IMR-90 (cell line): Measurements from ENCODE around the gene PSAP. TPM values are rescaled to one million over a fixed set of nuclear protein-coding genes. Genes with fewer than 3 reads are reported as not detected.

ENCODE experiments used
- ATAC-seq: fragments of 200-7000 bp; cut with Tn5 transposase; 2 replicates; pipeline ENCODE4 v1.9.1; 2020; ENCODE audit warnings: low read depth, mild to moderate bottlenecking, moderate library complexity
- BruUV-seq: library from RNA; stranded (reverse); fragments of 400-500 nt; replicated peaks from 2 replicates; lab custom pipeline; 2021; lab: Mats Ljungman, UMichigan
- CTCF ChIA-PET: fragments of 300-600 bp; formaldehyde crosslinking; extraction: SDS; loops from one replicate; lab custom pipeline; 2021; ENCODE audit warnings: antibody characterized with exemption; lab: Yijun Ruan, JAX
- POLR2A ChIA-PET: fragments of 300-600 bp; sonication (Branson Sonifier 250); formaldehyde crosslinking; loops from one replicate; lab custom pipeline; 2022; ENCODE audit warnings: antibody characterized with exemption; ENCODE audit not compliant: unreplicated experiment; lab: Charles Lee
- DNase-seq: peaks from one replicate; pipeline ENCODE4 v3.0.0; 2013
- H2AFZ ChIP-seq: replicated peaks from 2 replicates; pipeline ENCODE3; 2013; ENCODE audit warnings: low read length, mild to moderate bottlenecking; ENCODE audit not compliant: poor library complexity
- H2AK5ac ChIP-seq: 2 replicates; pipeline ENCODE4 v1.6.1; 2013; ENCODE audit warnings: low read depth, low read length, inconsistent platforms
- H2AK9ac ChIP-seq: replicated peaks from 2 replicates; pipeline ENCODE3; 2013; ENCODE audit warnings: mild to moderate bottlenecking, low read depth, low read length, moderate library complexity; ENCODE audit not compliant: poor library complexity
- H2BK120ac ChIP-seq: 2 replicates; pipeline ENCODE4 v1.6.1; 2013; ENCODE audit warnings: low read depth, low read length, inconsistent platforms
- H2BK15ac ChIP-seq: 3 replicates; pipeline ENCODE4 v1.6.1; 2013; ENCODE audit warnings: low read depth, low read length, inconsistent platforms
- H2BK20ac ChIP-seq: 2 replicates; pipeline ENCODE4 v1.6.1; 2013; ENCODE audit warnings: low read depth, mild to moderate bottlenecking, inconsistent platforms, low read length, moderate library complexity
- H2BK5ac ChIP-seq: 2 replicates; pipeline ENCODE4 v1.6.1; 2013; ENCODE audit warnings: mild to moderate bottlenecking, low read depth, low read length, inconsistent platforms; ENCODE audit not compliant: poor library complexity, severe bottlenecking
- H3K14ac ChIP-seq: replicated peaks from 2 replicates; pipeline ENCODE4 v1.6.1; 2013; ENCODE audit warnings: low read depth, low read length, inconsistent platforms
- H3K18ac ChIP-seq: 2 replicates; pipeline ENCODE4 v1.6.1; 2013; ENCODE audit warnings: low read depth, low read length, control low read depth
- H3K23ac ChIP-seq: 2 replicates; pipeline ENCODE4 v1.6.1; 2013; ENCODE audit warnings: low read depth, low read length, inconsistent platforms
- H3K27ac ChIP-seq: 2 replicates; pipeline ENCODE4 v1.5.1; 2013; ENCODE audit warnings: mild to moderate bottlenecking, control low read depth, low read length; ENCODE audit not compliant: insufficient read depth
- H3K27me3 ChIP-seq: 2 replicates; pipeline ENCODE4 v1.6.1; 2013; ENCODE audit warnings: low read length; ENCODE audit not compliant: control insufficient read depth, insufficient read depth
- H3K36me3 ChIP-seq: 2 replicates; pipeline ENCODE4 v1.6.1; 2013; ENCODE audit warnings: low read length, mixed read lengths; ENCODE audit not compliant: control insufficient read depth, insufficient read depth
- H3K4ac ChIP-seq: 2 replicates; pipeline ENCODE4 v1.6.1; 2013; ENCODE audit warnings: low read depth, low read length, inconsistent platforms
- H3K4me1 ChIP-seq: 2 replicates; pipeline ENCODE4 v1.6.1; 2013; ENCODE audit warnings: low read length, mixed read lengths; ENCODE audit not compliant: control insufficient read depth, insufficient read depth
- H3K4me2 ChIP-seq: 2 replicates; pipeline ENCODE4 v1.6.1; 2013; ENCODE audit warnings: low read depth, mild to moderate bottlenecking, control low read depth, low read length, moderate library complexity
- H3K4me3 ChIP-seq: 2 replicates; pipeline ENCODE4 v1.5.1; 2013; ENCODE audit warnings: low read depth, mild to moderate bottlenecking, control low read depth, low read length, moderate library complexity; ENCODE audit not compliant: insufficient read depth
- H3K56ac ChIP-seq: 2 replicates; pipeline ENCODE4 v1.6.1; 2013; ENCODE audit warnings: low read length, inconsistent platforms; ENCODE audit not compliant: insufficient read depth; ENCODE audit errors: extremely low read depth
- H3K79me1 ChIP-seq, 2 experiments: 2 replicates each; pipeline ENCODE4 v1.6.1; 2013; ENCODE audit warnings: low read length in 2 of 2, inconsistent platforms in 1 of 2, low read depth in 1 of 2
- H3K9ac ChIP-seq: 2 replicates; pipeline ENCODE4 v1.6.1; 2013; ENCODE audit warnings: low read depth, low read length, control low read depth
- H3K9me1 ChIP-seq: 2 replicates; pipeline ENCODE4 v1.6.1; 2013; ENCODE audit warnings: low read length, inconsistent platforms; ENCODE audit not compliant: insufficient read depth
- H3K9me3 ChIP-seq: 2 replicates; pipeline ENCODE4 v1.6.1; 2013; ENCODE audit warnings: low read length; ENCODE audit not compliant: control insufficient read depth, insufficient read depth
- H4K20me1 ChIP-seq: 2 replicates; pipeline ENCODE4 v1.6.1; 2013; ENCODE audit warnings: low read length, inconsistent platforms; ENCODE audit not compliant: insufficient read depth
- H4K5ac ChIP-seq: 2 replicates; pipeline ENCODE4 v1.6.1; 2013; ENCODE audit warnings: mild to moderate bottlenecking, low read depth, low read length, control low read depth
- H4K8ac ChIP-seq, 2 experiments: 2 replicates each; pipeline ENCODE4 v1.6.1; 2013; ENCODE audit warnings: low read depth in 2 of 2, low read length in 2 of 2, control low read depth in 1 of 2, inconsistent platforms in 1 of 2
- H4K91ac ChIP-seq: 2 replicates; pipeline ENCODE4 v1.6.1; 2013; ENCODE audit warnings: low read depth, low read length, inconsistent platforms; ENCODE audit not compliant: insufficient read depth
- FOS ChIP-seq: fragments of 150-350 bp; IDR thresholded peaks from 2 replicates; pipeline ENCODE4 v1.6.1; 2016; ENCODE audit warnings: low read depth, low read length
- WGBS, 2 experiments: methylation state at CpG; one replicate each; pipeline versions ENCODE4 v1.1.5 to v1.1.7; 2013; ENCODE audit warnings: missing lambda C conversion rate in 2 of 2; ENCODE audit not compliant: insufficient read length in 1 of 2; ENCODE audit errors: extremely low coverage in 2 of 2; 5-methylcytosine and 5-hydroxymethylcytosine counted together
- dilution Hi-C: fragments of 300-500 bp; cut with HindIII; formaldehyde crosslinking; loops from one replicate; pipeline ENCODE4 v1.14.3; 2018; ENCODE audit warnings: low sequenced_read_pairs; ENCODE audit not compliant: unreplicated experiment
- in situ Hi-C: fragments of 300-500 bp; cut with MboI; formaldehyde crosslinking; loops from 3 replicates; pipeline ENCODE4 v1.14.3; 2019; ENCODE audit warnings: low sequenced_read_pairs, inconsistent platforms, mixed read lengths
- intact Hi-C: fragments of 100-400 bp; cut with micrococcal nuclease; formaldehyde crosslinking; loops from 2 replicates; pipeline ENCODE4 v1.10.0; 2022
- polyA plus RNA-seq, 3 experiments: library from polyadenylated mRNA; depleted of rRNA; stranded (reverse); fragments of >200 nt; gene quantifications; 2 replicates each; pipeline ENCODE4 v1.2.3, GENCODE V29; 2012; ENCODE audit warnings: low replicate concordance in 1 of 3
- total RNA-seq: library from RNA; depleted of rRNA; stranded (reverse); fragments of >200 nt; gene quantifications from 2 replicates; pipeline ENCODE4 v1.2.3, GENCODE V29; 2012

The PSAP gene
- total and polyA plus RNA-seq, 2 of the 4 experiments (the other 2 are of a cell fraction), result 216 to 876 TPM

DNA sequence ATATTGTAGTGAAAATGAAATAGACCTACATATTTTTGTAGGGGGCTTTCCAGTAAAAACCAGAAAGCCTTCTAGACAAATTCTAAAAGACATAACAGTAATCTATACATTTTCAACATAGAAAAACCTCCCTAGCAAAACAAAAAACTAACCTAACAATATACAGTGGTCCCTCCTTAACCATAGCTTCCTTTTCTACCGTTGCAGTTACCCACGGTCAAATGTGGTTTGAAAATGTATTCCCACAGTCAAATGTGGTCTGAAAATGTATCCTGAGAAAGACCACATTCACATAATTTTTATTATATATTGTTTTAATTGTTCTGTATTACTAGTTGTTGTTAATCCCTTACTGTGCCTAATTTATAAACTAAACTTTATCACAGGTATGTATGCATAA lies 6.4 kb downstream of the PSAP start:
- ChIA-PET POLR2A (no interaction called here), CTCF (interaction anchor here (1.3 kb wide), 1 partner anchor 51 kb away, joined by 4 read pairs; no protein-coding TSS in a partner anchor)
- TF ChIP-seq FOS, result no peak
- Histone ChIP-seq H4K91ac (no peak overlapping the region), H3K14ac (no peak overlapping the region), H3K9me1 (peaks cover 15% of the 10 kb centered on the region), H3K23ac (no peak overlapping the region), H3K4me3 (no peak overlapping the region), H3K9me3 (no peaks in the 10 kb centered on the region), H3K18ac (no peak overlapping the region), H2BK15ac (no peak overlapping the region), H2AK9ac (no peak overlapping the region), H3K36me3 (no peaks in the 10 kb centered on the region), H3K4me1 (peaks cover 12% of the 10 kb centered on the region), H2BK5ac (no peak overlapping the region), H4K5ac (no peak overlapping the region), H3K79me1 (peaks cover 22 to 87% of the 10 kb centered on the region in 2 experiments), H3K27me3 (no peaks in the 10 kb centered on the region), H4K20me1 (peaks cover 99% of the 10 kb centered on the region), H4K8ac (no peak overlapping the region), H3K4ac (no peak overlapping the region), H2BK120ac (no peak overlapping the region), H3K56ac (no peak overlapping the region), H3K4me2 (no peak overlapping the region), H2BK20ac (no peak overlapping the region), H2AFZ (no peak overlapping the region), H3K27ac (no peak overlapping the region), H3K9ac (no peak overlapping the region), H2AK5ac (no peak overlapping the region)
- DNase-seq (no peak), ATAC-seq (no peak)
- dilution Hi-C loops, result no loop called here
- BruUV-seq, result no TSS peak
- no CpG with 5 or more reads among the region's 2 CpGs for WGBS, 2 experiments
- in situ Hi-C loops, result no loop called here
- intact Hi-C loops, result loop anchor here (5.0 kb wide), 1 partner anchor 43 kb away; no protein-coding TSS in a partner anchor
